ENCODE measurements around the gene XKR7.

XKR7 gene

GRCh38 chr20:32029561-32029960 lies 61.6 kb downstream of the XKR7 start:
- ATAC-seq: no peak
- TF ChIP-seq SNAI2 (CRISPR knock-in tag; IDR thresholded peaks at IDR 0.05) (no peak), ZFP30 (CRISPR knock-in tag; IDR thresholded peaks at IDR 0.05) (no peak), ZNF70 (CRISPR knock-in tag; IDR thresholded peaks at IDR 0.05) (no peak), CSRNP3 (CRISPR knock-in tag; IDR thresholded peaks at IDR 0.05) (no peak), BACH2 (CRISPR knock-in tag; IDR thresholded peaks at IDR 0.05; ENCODE audit: borderline replicate concordance) (no peak), ZFP3 (CRISPR knock-in tag; IDR thresholded peaks at IDR 0.05) (no peak), ZC3H10 (CRISPR knock-in tag; IDR thresholded peaks at IDR 0.05) (no peak), RARB (CRISPR knock-in tag; IDR thresholded peaks at IDR 0.05) (no peak), GLIS3 (CRISPR knock-in tag; IDR thresholded peaks at IDR 0.05) (no peak), CSDC2 (CRISPR knock-in tag; IDR thresholded peaks at IDR 0.05) (no peak), OSR1 (CRISPR knock-in tag; IDR thresholded peaks at IDR 0.05) (no peak), CREB5 (CRISPR knock-in tag; IDR thresholded peaks at IDR 0.05; ENCODE audit: low read depth) (no peak), TOX (CRISPR knock-in tag; IDR thresholded peaks at IDR 0.05; ENCODE audit: borderline replicate concordance) (no peak), ISL1 (CRISPR knock-in tag; IDR thresholded peaks at IDR 0.05) (no peak), PPARA (CRISPR knock-in tag; IDR thresholded peaks at IDR 0.05; ENCODE audit: borderline replicate concordance) (no peak), TSHZ2 (CRISPR knock-in tag; IDR thresholded peaks at IDR 0.05) (no peak), ESRRG (CRISPR knock-in tag; IDR thresholded peaks at IDR 0.05) (no peak)

GRCh38 chr20:32031007-32031958 lies 63.3 kb downstream of the XKR7 start:
- peak; percentile 94 for ATAC-seq

More at GRCh38 chr20:32031007-32031958, 63.3 kb downstream of the XKR7 start:
- TF ChIP-seq CREB5 (CRISPR knock-in tag; IDR thresholded peaks at IDR 0.05; ENCODE audit: low read depth): no peak
- TF ChIP-seq ESRRG (CRISPR knock-in tag; IDR thresholded peaks at IDR 0.05): no peak
- no peak for TF ChIP-seq TSHZ2 (CRISPR knock-in tag; IDR thresholded peaks at IDR 0.05)
- TF ChIP-seq ZC3H10 (CRISPR knock-in tag; IDR thresholded peaks at IDR 0.05): no peak
- no peak for TF ChIP-seq ZFP3 (CRISPR knock-in tag; IDR thresholded peaks at IDR 0.05)
- no peak for TF ChIP-seq ZFP30 (CRISPR knock-in tag; IDR thresholded peaks at IDR 0.05)
- TF ChIP-seq TCF4 (CRISPR knock-in tag; IDR thresholded peaks at IDR 0.05; ENCODE audit: borderline replicate concordance): no peak
- no peak for TF ChIP-seq TOX (CRISPR knock-in tag; IDR thresholded peaks at IDR 0.05; ENCODE audit: borderline replicate concordance)
- no peak for TF ChIP-seq GLIS3 (CRISPR knock-in tag; IDR thresholded peaks at IDR 0.05)
- no peak for TF ChIP-seq PATZ1 (CRISPR knock-in tag; IDR thresholded peaks at IDR 0.05; ENCODE audit: borderline replicate concordance)
- no peak for TF ChIP-seq SNAI2 (CRISPR knock-in tag; IDR thresholded peaks at IDR 0.05)
- no peak for TF ChIP-seq ZNF70 (CRISPR knock-in tag; IDR thresholded peaks at IDR 0.05)
- no peak for TF ChIP-seq BACH2 (CRISPR knock-in tag; IDR thresholded peaks at IDR 0.05; ENCODE audit: borderline replicate concordance)
- TF ChIP-seq OSR1 (CRISPR knock-in tag; IDR thresholded peaks at IDR 0.05): no peak
- no peak for TF ChIP-seq ARNTL (CRISPR knock-in tag; IDR thresholded peaks at IDR 0.05; ENCODE audit: borderline replicate concordance, low read depth)
- TF ChIP-seq POU6F1 (CRISPR knock-in tag; IDR thresholded peaks at IDR 0.05; ENCODE audit: borderline replicate concordance, low read depth): no peak
- TF ChIP-seq ZNF565 (CRISPR knock-in tag; conservative IDR thresholded peaks at IDR 0.05; ENCODE audit: low read depth): no peak
- no peak for TF ChIP-seq PPARA (CRISPR knock-in tag; IDR thresholded peaks at IDR 0.05; ENCODE audit: borderline replicate concordance)
